T-helper 17 cell (primary cell): Measurements from ENCODE around the gene CCT2. TPM values are rescaled to one million over a fixed set of nuclear protein-coding genes. Genes with fewer than 3 reads are reported as not detected.

Source experiments
- ATAC-seq: fragments of 150-1000 bp; cut with Tn5 transposase; 2 replicates; pipeline ENCODE4 v1.10.0; 2021; ENCODE audit warnings: mild to moderate bottlenecking, moderate library complexity
- DNase-seq, 3 donors: peaks; one replicate each; pipeline versions ENCODE4 v3.0.0 to v3.0.0-alpha.2; 2020 to 2021
- H3K9me3 ChIP-seq: one replicate; pipeline ENCODE4 v1.7.0; 2013; ENCODE audit warnings: low read length, mild to moderate bottlenecking; ENCODE audit not compliant: control insufficient read depth, poor library complexity, severe bottlenecking
- H3K27ac Mint-ChIP-seq: one replicate; pipeline ENCODE4 v1.8.0; 2022; ENCODE audit warnings: mild to moderate bottlenecking, moderate library complexity, mixed read lengths
- H3K27me3 Mint-ChIP-seq: one replicate; pipeline ENCODE4 v1.8.0; 2022; ENCODE audit warnings: mixed read lengths
- H3K36me3 Mint-ChIP-seq: one replicate; pipeline ENCODE4 v1.8.0; 2022; ENCODE audit warnings: low read depth, mixed read lengths
- H3K4me1 Mint-ChIP-seq: one replicate; pipeline ENCODE4 v1.8.0; 2022; ENCODE audit warnings: mild to moderate bottlenecking, mixed read lengths
- H3K4me3 Mint-ChIP-seq: one replicate; pipeline ENCODE4 v1.8.0; 2022; ENCODE audit warnings: mild to moderate bottlenecking, moderate library complexity, mixed read lengths
- total RNA-seq, 4 donors: library from RNA in 2 of 4; stranded (reverse) in 2 of 4; gene quantifications; one replicate each; pipeline ENCODE4 v1.2.3 and lab custom pipeline; 2022 to 2026

CCT2 gene
- total RNA-seq, result 100 to 1,000 TPM; 197 to 229 TPM
- 144 to 208 reads per million in 2 donors for total RNA-seq (lab: John Stamatoyannopoulos, UW)

- peak; percentile 92 for ATAC-seq
- no peaks in the 10 kb centered on the region for H3K9me3 ChIP-seq
- Mint-ChIP-seq H3K27ac (peak within 1 kb of the TSS; percentile 99), H3K36me3 (no peaks in the 10 kb centered on the region), H3K27me3 (no peaks in the 10 kb centered on the region), H3K4me1 (peaks cover 13% of the 10 kb centered on the region), H3K4me3 (peak within 1 kb of the TSS; percentile 98)
- DNase-seq, result peak; percentile 95 to 97 (median 96)
These were observed at the start of gene CCT2 for GRCh38 chr12:69585189-69586062. Gene CCT2 (plus strand): TSS chr12:69585459. CDS start chr12:69585522, 63 bp downstream.

- DNase-seq, result no peak
- no peaks in the 10 kb centered on the region for H3K27me3 Mint-ChIP-seq
- H3K9me3 ChIP-seq, result no peaks in the 10 kb centered on the region
- H3K27ac Mint-ChIP-seq, result no peak overlapping the region
- peaks cover 12% of the 10 kb centered on the region for H3K36me3 Mint-ChIP-seq
- ATAC-seq, result no peak
- H3K4me1 Mint-ChIP-seq, result peaks cover 7% of the 10 kb centered on the region
- no peak overlapping the region for H3K4me3 Mint-ChIP-seq
These were observed 44.3 kb upstream of the CCT2 start for GRCh38 chr12:69540987-69541386.

GRCh38 chr12:69544087-69544486, 41.2 kb upstream of the CCT2 start:
- no peaks in the 10 kb centered on the region for H3K27me3 Mint-ChIP-seq
- no peaks in the 10 kb centered on the region for H3K9me3 ChIP-seq
- no peak overlapping the region for H3K27ac Mint-ChIP-seq
- H3K4me1 Mint-ChIP-seq, result peaks cover 3% of the 10 kb centered on the region
- H3K36me3 Mint-ChIP-seq, result peaks cover 4% of the 10 kb centered on the region
- no peak overlapping the region for H3K4me3 Mint-ChIP-seq
- no peak for DNase-seq
- no peak for ATAC-seq

GRCh38 chr12:69545081-69545480, 40.2 kb upstream of the CCT2 start:
- H3K4me3 Mint-ChIP-seq, result no peak overlapping the region

GRCh38 chr12:69546693-69547438, 38.4 kb upstream of the CCT2 start:
- Mint-ChIP-seq H3K27me3 (no peaks in the 10 kb centered on the region), H3K27ac (no peak overlapping the region)

More at GRCh38 chr12:69545081-69545480, 40.2 kb upstream of the CCT2 start:
- no peak overlapping the region for H3K27ac Mint-ChIP-seq
- peaks cover 3% of the 10 kb centered on the region for H3K4me1 Mint-ChIP-seq
- no peaks in the 10 kb centered on the region for H3K9me3 ChIP-seq
- ATAC-seq (no peak), DNase-seq (no peak)
- no peaks in the 10 kb centered on the region for H3K27me3 Mint-ChIP-seq
- peaks cover 4% of the 10 kb centered on the region for H3K36me3 Mint-ChIP-seq

GRCh38 chr12:69548687-69549086, 36.6 kb upstream of the CCT2 start:
- peak overlapping the region; percentile 68 for H3K27ac Mint-ChIP-seq

More at GRCh38 chr12:69546693-69547438, 38.4 kb upstream of the CCT2 start:
- Mint-ChIP-seq H3K4me3 (no peak overlapping the region), H3K36me3 (peaks cover 4% of the 10 kb centered on the region), H3K4me1 (peaks cover 3% of the 10 kb centered on the region)
- H3K9me3 ChIP-seq, result no peaks in the 10 kb centered on the region
- no peak for ATAC-seq
- no peak for DNase-seq

GRCh38 chr12:69550569-69551350, 34.5 kb upstream of the CCT2 start:
- no peaks in the 10 kb centered on the region for H3K36me3 Mint-ChIP-seq
- no peaks in the 10 kb centered on the region for H3K27me3 Mint-ChIP-seq
- no peak overlapping the region for H3K4me3 Mint-ChIP-seq
- H3K4me1 Mint-ChIP-seq, result peaks cover 5% of the 10 kb centered on the region
- DNase-seq, result no peak
- no peak for ATAC-seq
- no peaks in the 10 kb centered on the region for H3K9me3 ChIP-seq
- H3K27ac Mint-ChIP-seq, result peak overlapping the region; percentile 14

More at GRCh38 chr12:69548687-69549086, 36.6 kb upstream of the CCT2 start:
- DNase-seq (no peak), ATAC-seq (no peak)
- Mint-ChIP-seq H3K36me3 (no peaks in the 10 kb centered on the region), H3K4me3 (no peak overlapping the region), H3K4me1 (peaks cover 5% of the 10 kb centered on the region), H3K27me3 (no peaks in the 10 kb centered on the region)
- H3K9me3 ChIP-seq, result no peaks in the 10 kb centered on the region

- Mint-ChIP-seq H3K36me3 (no peaks in the 10 kb centered on the region), H3K4me3 (no peak overlapping the region), H3K27ac (peak overlapping the region; percentile 24), H3K4me1 (peaks cover 5% of the 10 kb centered on the region), H3K27me3 (no peaks in the 10 kb centered on the region)
- DNase-seq (no peak), ATAC-seq (no peak)
- no peaks in the 10 kb centered on the region for H3K9me3 ChIP-seq
These were observed 31.5 kb upstream of the CCT2 start for GRCh38 chr12:69553628-69554248.

- H3K9me3 ChIP-seq, result no peaks in the 10 kb centered on the region
- Mint-ChIP-seq H3K27ac (no peak overlapping the region), H3K36me3 (no peaks in the 10 kb centered on the region), H3K4me1 (peaks cover 5% of the 10 kb centered on the region), H3K4me3 (no peak overlapping the region), H3K27me3 (no peaks in the 10 kb centered on the region)
- no peak for DNase-seq
- no peak for ATAC-seq
These were observed 29.8 kb upstream of the CCT2 start for GRCh38 chr12:69555461-69555860.

GRCh38 chr12:69556383-69556782, 28.9 kb upstream of the CCT2 start:
- no peak for ATAC-seq
- Mint-ChIP-seq H3K27me3 (no peaks in the 10 kb centered on the region), H3K4me1 (peaks cover 8% of the 10 kb centered on the region), H3K4me3 (no peak overlapping the region), H3K36me3 (no peaks in the 10 kb centered on the region), H3K27ac (no peak overlapping the region)
- DNase-seq, result no peak
- no peaks in the 10 kb centered on the region for H3K9me3 ChIP-seq

- no peaks in the 10 kb centered on the region for H3K27me3 Mint-ChIP-seq
- H3K27ac Mint-ChIP-seq, result no peak overlapping the region
- DNase-seq (no peak), ATAC-seq (no peak)
- H3K36me3 Mint-ChIP-seq, result peaks cover 5% of the 10 kb centered on the region
- H3K4me1 Mint-ChIP-seq, result peaks cover 7% of the 10 kb centered on the region
- H3K4me3 Mint-ChIP-seq, result no peak overlapping the region
- no peaks in the 10 kb centered on the region for H3K9me3 ChIP-seq
These were observed 22.0 kb upstream of the CCT2 start for GRCh38 chr12:69563166-69563762.

GRCh38 chr12:69566603-69567002, 18.7 kb upstream of the CCT2 start:
- H3K4me3 Mint-ChIP-seq, result no peak overlapping the region
- no peak for DNase-seq
- no peaks in the 10 kb centered on the region for H3K27me3 Mint-ChIP-seq
- H3K36me3 Mint-ChIP-seq, result peaks cover 9% of the 10 kb centered on the region
- H3K4me1 Mint-ChIP-seq, result peaks cover 4% of the 10 kb centered on the region
- no peaks in the 10 kb centered on the region for H3K9me3 ChIP-seq
- H3K27ac Mint-ChIP-seq, result peak overlapping the region; percentile 94
- no peak for ATAC-seq
